Right cardiac atrium (tissue), 5 donors: ENCODE measurements around the gene ASIC3. TPM values are rescaled to one million over a fixed set of nuclear protein-coding genes. Genes with fewer than 3 reads are reported as not detected.

Experiments
- ATAC-seq, 2 donors: fragments of 200-7000 bp; cut with Tn5 transposase; one replicate each; pipeline versions ENCODE4 v1.8.0 to v1.9.1; 2020; ENCODE audit warnings: moderate library complexity in 2 of 2, mild to moderate bottlenecking in 1 of 2
- DNase-seq, 3 donors: peaks; one replicate each; pipeline ENCODE4 v3.0.0-alpha.2; 2020
- H3K27ac ChIP-seq: one replicate; pipeline ENCODE4 v1.5.1; 2013; ENCODE audit warnings: mild to moderate bottlenecking, low read length, control low read depth, moderate library complexity
- H3K27me3 ChIP-seq: one replicate; pipeline ENCODE4 v1.6.1; 2013; ENCODE audit not compliant: control insufficient read depth, insufficient read depth
- H3K4me1 ChIP-seq: one replicate; pipeline ENCODE4 v1.6.1; 2013; ENCODE audit warnings: low read length; ENCODE audit not compliant: control insufficient read depth, insufficient read depth
- H3K4me3 ChIP-seq: one replicate; pipeline ENCODE4 v1.5.1; 2013; ENCODE audit warnings: low read length, control low read depth
- H3K9me3 ChIP-seq: one replicate; pipeline ENCODE4 v1.6.1; 2013; ENCODE audit warnings: low read length; ENCODE audit not compliant: control insufficient read depth
- WGBS: extraction: QIAGEN DNeasy Blood & Tissue Kit; methylation state at CpG from one replicate; pipeline ENCODE4 v1.1.7; 2013; 5-methylcytosine and 5-hydroxymethylcytosine counted together
- intact Hi-C, 4 donors: fragments of 100-400 bp; cut with DNase I; formaldehyde crosslinking; loops; one replicate each; pipeline versions ENCODE4 v1.11.0 to v1.14.0; 2022 to 2023
- polyA plus RNA-seq: library from polyadenylated mRNA; stranded (reverse); fragments of 200-250 nt; gene quantifications from one replicate; pipeline ENCODE4 v1.2.3, GENCODE V29; 2013
- total RNA-seq, 4 donors: library from RNA; stranded (reverse); fragmentation: NEBNext Ultra II Directional; extraction: Animal tissue kit (Norgen Biotek cat#: 25700); gene quantifications; one replicate each; pipeline ENCODE4 v1.2.1, GENCODE V29; 2021
- donor health status: healthy with polysubstance abuse.
- donor health status: DM: no; HTN: yes; CAD: no.
- donor health status: DM: no; HTN: no; CAD: no.
- donor health status: DM: no; HTN: yes; CAD: no; lungs with severe emphysema.
- donor health status: DM: yes; HTN: yes; CAD: no.

ASIC3 gene
- total and polyA plus RNA-seq, 5 donors, result 4.0 to 6.5 (median 5.3) TPM

GRCh38 chr7:151064454-151064853 lies 16.1 kb downstream of the ASIC3 start:
- H3K27me3 ChIP-seq, result no peaks in the 10 kb centered on the region
- no peak overlapping the region for H3K27ac ChIP-seq
- DNase-seq (no peak), ATAC-seq (no peak)
- WGBS, result 96% methylated on average over 18 of the region's 18 CpGs
- H3K4me3 ChIP-seq, result no peak overlapping the region
- intact Hi-C loops, result no loop called here
- no peaks in the 10 kb centered on the region for H3K4me1 ChIP-seq
- H3K9me3 ChIP-seq, result no peaks in the 10 kb centered on the region

- no peak overlapping the region for H3K4me3 ChIP-seq
- 90% methylated on average over 6 of the region's 6 CpGs for WGBS
- DNase-seq, result no peak
- no peak for ATAC-seq
- no peaks in the 10 kb centered on the region for H3K9me3 ChIP-seq
- no peaks in the 10 kb centered on the region for H3K4me1 ChIP-seq
- intact Hi-C loops, result no loop called here
- H3K27me3 ChIP-seq, result no peaks in the 10 kb centered on the region
- no peak overlapping the region for H3K27ac ChIP-seq
Observed at GRCh38 chr7:151064993-151065392, 16.7 kb downstream of the ASIC3 start.

- no peak overlapping the region for H3K4me3 ChIP-seq
- intact Hi-C loops, result no loop called here
- WGBS, result 85% methylated on average over 14 of the region's 14 CpGs
- no peak overlapping the region for H3K27ac ChIP-seq
- DNase-seq, result no peak
- H3K9me3 ChIP-seq, result no peaks in the 10 kb centered on the region
- ATAC-seq, result no peak
- H3K27me3 ChIP-seq, result no peaks in the 10 kb centered on the region
- H3K4me1 ChIP-seq, result no peaks in the 10 kb centered on the region
Observed at GRCh38 chr7:151065516-151065915, 17.2 kb downstream of the ASIC3 start.

GRCh38 chr7:151066273-151066974 lies 18.1 kb downstream of the ASIC3 start:
- DNase-seq, result peak in 1 of 3 donors; percentile 68
- intact Hi-C loops, result no loop called here
- Histone ChIP-seq H3K27me3 (no peaks in the 10 kb centered on the region), H3K9me3 (no peaks in the 10 kb centered on the region), H3K4me3 (no peak overlapping the region), H3K27ac (no peak overlapping the region), H3K4me1 (no peaks in the 10 kb centered on the region)
- ATAC-seq, result no peak
- WGBS, result 91% methylated on average over 39 of the region's 39 CpGs

GRCh38 chr7:151068069-151068773 lies 19.9 kb downstream of the ASIC3 start:
- intact Hi-C loops, result no loop called here
- Histone ChIP-seq H3K4me3 (no peak overlapping the region), H3K9me3 (no peaks in the 10 kb centered on the region), H3K27ac (no peak overlapping the region), H3K27me3 (no peaks in the 10 kb centered on the region), H3K4me1 (no peaks in the 10 kb centered on the region)
- DNase-seq, result no peak
- no peak for ATAC-seq
- 80% methylated on average over 12 of the region's 12 CpGs for WGBS

GRCh38 chr7:151069841-151070573 lies 21.7 kb downstream of the ASIC3 start:
- Histone ChIP-seq H3K4me3 (no peak overlapping the region), H3K27me3 (no peaks in the 10 kb centered on the region), H3K4me1 (no peaks in the 10 kb centered on the region), H3K9me3 (no peaks in the 10 kb centered on the region), H3K27ac (no peak overlapping the region)
- intact Hi-C loops, result no loop called here
- DNase-seq (no peak), ATAC-seq (no peak)
- WGBS, result 87% methylated on average over 17 of the region's 17 CpGs

- H3K27ac ChIP-seq, result no peak overlapping the region
- no peak overlapping the region for H3K4me3 ChIP-seq
- ATAC-seq (no peak), DNase-seq (no peak)
- WGBS, result 92% methylated on average over 15 of the region's 15 CpGs
- no peaks in the 10 kb centered on the region for H3K27me3 ChIP-seq
- intact Hi-C loops, result no loop called here
- H3K9me3 ChIP-seq, result no peaks in the 10 kb centered on the region
- H3K4me1 ChIP-seq, result no peaks in the 10 kb centered on the region
Observed at GRCh38 chr7:151070574-151070960, 22.2 kb downstream of the ASIC3 start.

- no peak overlapping the region for H3K27ac ChIP-seq
- no peak for ATAC-seq
- DNase-seq, result no peak
- WGBS, result 90% methylated on average over 39 of the region's 39 CpGs
- no peaks in the 10 kb centered on the region for H3K4me1 ChIP-seq
- intact Hi-C loops, result no loop called here
- H3K4me3 ChIP-seq, result no peak overlapping the region
- no peaks in the 10 kb centered on the region for H3K27me3 ChIP-seq
- H3K9me3 ChIP-seq, result no peaks in the 10 kb centered on the region
Observed at GRCh38 chr7:151071032-151071866, 22.9 kb downstream of the ASIC3 start.

GRCh38 chr7:151073990-151074389 lies 25.7 kb downstream of the ASIC3 start:
- no peak for DNase-seq
- ATAC-seq, result no peak
- intact Hi-C loops, result no loop called here

GRCh38 chr7:151074817-151075661 lies 26.7 kb downstream of the ASIC3 start:
- ATAC-seq, result no peak
- H3K27ac ChIP-seq, result no peak overlapping the region
- no peaks in the 10 kb centered on the region for H3K27me3 ChIP-seq
- DNase-seq, result peak in 1 of 3 donors; percentile 50
- intact Hi-C loops, result no loop called here
- 88% methylated on average over 26 of the region's 26 CpGs for WGBS
- H3K4me1 ChIP-seq, result no peaks in the 10 kb centered on the region
- no peaks in the 10 kb centered on the region for H3K9me3 ChIP-seq
- H3K4me3 ChIP-seq, result no peak overlapping the region

More at GRCh38 chr7:151073990-151074389, 25.7 kb downstream of the ASIC3 start:
- no peaks in the 10 kb centered on the region for H3K4me1 ChIP-seq
- no peaks in the 10 kb centered on the region for H3K9me3 ChIP-seq
- WGBS, result 83% methylated on average over 17 of the region's 17 CpGs
- H3K27me3 ChIP-seq, result no peaks in the 10 kb centered on the region
- H3K27ac ChIP-seq, result no peak overlapping the region
- H3K4me3 ChIP-seq, result no peak overlapping the region
